ENCODE results near the gene RDH16. TPM values are rescaled to one million over a fixed set of nuclear protein-coding genes. Genes with fewer than 3 reads are reported as not detected.

RDH16 gene
- total RNA-seq, 2 experiments from 2014 or later: 0.30 to 0.34 TPM

GRCh38 chr12:56928262-56928661 is 29.1 kb downstream of the RDH16 start:
- peaks cover 15% of the 10 kb centered on the region for H3K4me1 Mint-ChIP-seq (ENCODE audit: low read depth)
- CTCF ChIA-PET: no interaction called here
- ATAC-seq (ENCODE audit: poor library complexity): no peak
- no peak overlapping the region for H3K27ac ChIP-seq (ENCODE audit: low read depth in 1 of 2, low read length in 2 of 2)
- H3K9me3 Mint-ChIP-seq: no peaks in the 10 kb centered on the region
- H3K36me3 Mint-ChIP-seq (ENCODE audit: low read depth): no peaks in the 10 kb centered on the region
- H3K9me3 ChIP-seq (ENCODE audit: control insufficient read depth in 1 of 2, insufficient read depth in 1 of 2, low read length in 2 of 2): no peaks in the 10 kb centered on the region
- no peak overlapping the region for H3K4me3 ChIP-seq (ENCODE audit: low read length)
- POLR2A ChIA-PET: no interaction called here
- H3K27ac Mint-ChIP-seq: no peak overlapping the region
- H3K27me3 ChIP-seq (ENCODE audit: control insufficient read depth in 1 of 2, insufficient read depth in 2 of 2, low read length in 2 of 2): peaks cover 0 to 2% of the 10 kb centered on the region in 2 experiments
- no peak for DNase-seq
- H3K27me3 Mint-ChIP-seq: no peaks in the 10 kb centered on the region
- no peak for TF ChIP-seq CTCF (IDR thresholded peaks at IDR 0.05)
- no peak overlapping the region for H3K4me3 Mint-ChIP-seq
- intact Hi-C loops (cut with DNase I, micrococcal nuclease): no loop called here
- peaks cover 7% of the 10 kb centered on the region for H3K4me1 ChIP-seq (ENCODE audit: insufficient read depth, low read length)
- H3K36me3 ChIP-seq (ENCODE audit: insufficient read depth, low read length): no peaks in the 10 kb centered on the region

- H3K27ac ChIP-seq (ENCODE audit: low read depth in 1 of 2, low read length in 2 of 2): no peak overlapping the region
- ATAC-seq (ENCODE audit: poor library complexity) (no peak), DNase-seq (no peak)
- H3K9me3 ChIP-seq (ENCODE audit: control insufficient read depth in 1 of 2, insufficient read depth in 1 of 2, low read length in 2 of 2): no peaks in the 10 kb centered on the region
- H3K27ac Mint-ChIP-seq: no peak overlapping the region
- POLR2A ChIA-PET: no interaction called here
- peaks cover 15% of the 10 kb centered on the region for H3K4me1 Mint-ChIP-seq (ENCODE audit: low read depth)
- no peaks in the 10 kb centered on the region for H3K9me3 Mint-ChIP-seq
- H3K4me3 ChIP-seq (ENCODE audit: low read length): no peak overlapping the region
- no peak for TF ChIP-seq CTCF (IDR thresholded peaks at IDR 0.05)
- CTCF ChIA-PET: interaction anchor here (0.6 kb wide), 1 partner anchor 170 kb away, joined by 3 read pairs; no protein-coding TSS in a partner anchor
- no peaks in the 10 kb centered on the region for H3K36me3 Mint-ChIP-seq (ENCODE audit: low read depth)
- peaks cover 0 to 2% of the 10 kb centered on the region in 2 experiments for H3K27me3 ChIP-seq (ENCODE audit: control insufficient read depth in 1 of 2, insufficient read depth in 2 of 2, low read length in 2 of 2)
- H3K36me3 ChIP-seq (ENCODE audit: insufficient read depth, low read length): no peaks in the 10 kb centered on the region
- no peak overlapping the region for H3K4me3 Mint-ChIP-seq
- H3K4me1 ChIP-seq (ENCODE audit: insufficient read depth, low read length): peaks cover 7% of the 10 kb centered on the region
- H3K27me3 Mint-ChIP-seq: no peaks in the 10 kb centered on the region
- intact Hi-C loops (cut with DNase I, micrococcal nuclease): no loop called here
These were observed 30.1 kb downstream of the RDH16 start for GRCh38 chr12:56927281-56927680.

GRCh38 chr12:56922031-56922430 is 35.4 kb downstream of the RDH16 start:
- DNase-seq (no peak), ATAC-seq (ENCODE audit: poor library complexity) (no peak)
- Mint-ChIP-seq H3K9me3 (peaks cover 9% of the 10 kb centered on the region), H3K4me3 (no peak overlapping the region), H3K36me3 (ENCODE audit: low read depth) (no peaks in the 10 kb centered on the region), H3K27me3 (peaks cover under 1% of the 10 kb centered on the region), H3K27ac (no peak overlapping the region), H3K4me1 (ENCODE audit: low read depth) (no peaks in the 10 kb centered on the region)
- no peak for TF ChIP-seq CTCF (IDR thresholded peaks at IDR 0.05)
- Histone ChIP-seq H3K36me3 (ENCODE audit: insufficient read depth, low read length) (no peaks in the 10 kb centered on the region), H3K4me1 (ENCODE audit: insufficient read depth, low read length) (no peaks in the 10 kb centered on the region), H3K27me3 (ENCODE audit: control insufficient read depth in 1 of 2, insufficient read depth in 2 of 2, low read length in 2 of 2) (peaks cover 0 to 5% of the 10 kb centered on the region in 2 experiments), H3K9me3 (ENCODE audit: control insufficient read depth in 1 of 2, insufficient read depth in 1 of 2, low read length in 2 of 2) (peaks cover 0 to 10% of the 10 kb centered on the region in 2 experiments), H3K4me3 (ENCODE audit: low read length) (no peak overlapping the region), H3K27ac (ENCODE audit: low read depth in 1 of 2, low read length in 2 of 2) (no peak overlapping the region)
- ChIA-PET POLR2A (no interaction called here), CTCF (no interaction called here)
- intact Hi-C loops (cut with DNase I, micrococcal nuclease): no loop called here
